ENCODE measurements around the gene MAF.

Gene MAF

DNA sequence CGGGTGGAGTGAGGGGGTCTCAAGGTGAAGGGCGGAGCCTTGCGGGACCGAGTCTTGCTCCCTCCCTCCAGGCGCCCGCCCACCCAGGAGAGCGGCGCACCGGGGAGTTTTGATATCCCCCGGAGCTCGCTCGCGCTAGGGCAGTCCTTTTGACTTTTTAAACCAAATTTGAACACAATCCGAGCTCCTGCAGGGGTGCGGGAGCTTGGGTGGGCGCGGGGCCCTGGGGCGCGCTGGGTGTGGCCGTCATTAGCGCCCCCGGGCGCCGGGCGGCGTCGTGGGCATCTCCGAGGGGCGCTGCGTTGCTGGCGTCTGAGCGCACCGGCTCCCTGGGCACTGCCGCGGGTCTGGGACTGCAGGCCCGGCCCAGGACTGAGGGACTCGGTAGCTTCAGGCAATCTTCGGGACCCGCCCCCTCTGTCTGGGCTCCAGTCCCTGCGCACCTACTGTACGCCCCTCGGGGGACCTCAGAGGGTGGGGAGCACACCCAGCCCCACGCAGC is 10.9 kb downstream of the MAF start:
- DNase-seq (ENCODE audit: low spot score), result no peak

DNA sequence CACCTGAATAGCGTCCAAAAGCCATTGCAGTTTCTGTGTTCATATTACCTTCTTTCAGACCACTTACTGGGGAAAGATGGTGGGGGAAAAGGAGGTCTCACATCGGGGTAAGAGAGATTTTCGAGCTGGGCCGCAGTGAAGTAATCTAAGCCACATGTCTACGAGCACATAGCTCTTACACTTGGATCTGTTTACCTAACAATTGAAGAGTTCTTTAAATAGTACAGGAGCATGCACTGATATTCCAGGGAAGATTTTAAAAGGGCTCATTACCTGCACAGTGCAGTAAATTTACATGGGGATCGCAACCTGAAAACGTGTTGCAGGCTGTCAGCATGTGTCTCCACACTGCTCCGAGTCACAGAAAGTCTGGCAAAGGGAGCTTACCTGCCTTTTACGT is 12.6 kb downstream of the MAF start:
- DNase-seq (ENCODE audit: low spot score), result no peak

DNA sequence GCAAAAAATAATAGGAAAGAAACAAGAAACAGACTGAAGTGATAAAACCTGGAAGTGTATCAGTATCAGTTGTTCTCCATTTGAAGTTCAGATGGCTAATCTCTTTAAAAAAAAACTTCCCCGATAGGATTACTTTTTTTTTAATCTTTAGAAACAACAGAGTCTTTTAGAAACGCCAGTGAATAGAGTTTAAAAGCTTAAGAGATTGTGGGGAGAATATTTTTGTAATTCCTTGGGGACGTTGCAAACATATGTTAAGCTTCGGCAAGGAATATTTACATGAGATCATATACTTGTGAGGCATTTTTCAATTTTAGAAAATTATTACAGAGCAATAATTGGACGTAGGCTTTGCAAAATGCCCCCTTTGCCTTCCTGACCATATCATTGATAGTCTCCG is 13.2 kb downstream of the MAF start:
- DNase-seq (ENCODE audit: low spot score), result no peak

DNA sequence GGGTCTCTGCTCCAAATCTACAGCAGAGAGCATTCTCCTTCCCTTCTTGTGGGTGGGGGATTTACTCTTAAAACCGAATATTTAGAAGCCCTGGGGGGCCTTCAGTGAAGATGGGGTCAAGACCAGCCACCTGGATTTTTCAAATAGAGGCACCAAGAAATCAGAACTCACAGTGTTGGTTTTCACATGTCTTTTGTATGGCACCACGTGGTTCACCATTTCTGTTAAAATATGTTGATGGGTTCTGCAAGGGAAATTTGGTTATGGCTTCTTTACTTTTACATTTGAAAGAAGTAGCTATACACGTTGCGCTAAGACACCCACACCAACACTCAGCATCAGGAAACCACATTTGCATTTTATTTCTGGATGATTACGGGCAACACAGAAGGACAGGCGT is 17.7 kb downstream of the MAF start:
- no peak for DNase-seq (ENCODE audit: low spot score)

DNA sequence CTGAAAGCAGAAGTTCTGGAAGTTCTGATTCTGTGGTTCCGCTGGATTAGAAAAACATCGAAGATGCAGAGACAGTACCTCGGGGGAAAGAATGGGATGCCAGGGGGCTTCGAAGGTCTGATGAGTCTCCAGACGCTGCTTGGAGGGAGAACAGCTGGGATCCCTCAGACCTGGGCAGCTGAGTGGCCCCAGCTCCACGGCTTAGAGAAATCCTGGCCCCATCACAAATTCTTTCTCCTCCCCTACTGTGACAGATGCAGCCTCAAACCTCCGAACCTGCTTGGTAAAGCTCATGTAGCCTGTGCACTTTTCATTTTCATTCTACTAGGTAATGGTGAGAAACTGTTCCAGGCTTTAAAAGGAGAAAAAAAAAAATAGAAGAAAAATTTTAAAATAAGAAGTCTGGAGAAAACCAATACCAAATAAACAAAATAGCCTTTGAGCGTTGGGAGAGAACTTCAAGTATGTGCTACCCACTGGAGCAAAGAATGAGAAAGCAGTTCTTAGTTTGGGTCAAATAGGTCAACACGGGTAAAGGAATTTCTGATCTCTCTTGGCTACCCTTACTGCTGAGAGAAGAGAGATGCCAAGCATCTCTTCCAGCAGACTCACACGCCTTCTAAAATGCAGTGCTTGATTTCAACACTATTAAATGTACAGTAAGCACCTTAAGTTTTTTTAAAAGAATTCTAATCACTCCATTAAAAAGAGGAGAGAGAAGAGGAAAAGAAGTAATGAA is 19.9 kb downstream of the MAF start:
- no peak for DNase-seq (ENCODE audit: low spot score)

DNA sequence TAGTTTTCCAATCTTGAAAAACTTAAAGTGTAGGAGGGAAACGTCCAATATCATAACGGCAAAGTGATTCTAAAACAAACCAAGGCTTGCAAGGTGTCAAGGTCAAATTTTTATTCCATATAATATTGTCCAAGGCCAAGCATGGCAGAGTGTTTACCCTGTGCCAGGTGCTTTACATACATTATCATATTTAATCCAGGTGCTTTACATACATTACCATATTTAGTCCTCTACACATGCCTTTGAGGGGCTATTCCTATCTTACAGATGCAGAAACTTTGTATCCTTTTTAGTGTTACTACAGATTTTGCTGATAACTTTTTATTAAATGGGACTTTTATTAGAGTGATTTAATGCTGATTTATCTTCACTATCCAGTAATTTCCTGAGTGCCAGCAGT is 23.9 kb downstream of the MAF start:
- DNase-seq (ENCODE audit: low spot score), result no peak

DNA sequence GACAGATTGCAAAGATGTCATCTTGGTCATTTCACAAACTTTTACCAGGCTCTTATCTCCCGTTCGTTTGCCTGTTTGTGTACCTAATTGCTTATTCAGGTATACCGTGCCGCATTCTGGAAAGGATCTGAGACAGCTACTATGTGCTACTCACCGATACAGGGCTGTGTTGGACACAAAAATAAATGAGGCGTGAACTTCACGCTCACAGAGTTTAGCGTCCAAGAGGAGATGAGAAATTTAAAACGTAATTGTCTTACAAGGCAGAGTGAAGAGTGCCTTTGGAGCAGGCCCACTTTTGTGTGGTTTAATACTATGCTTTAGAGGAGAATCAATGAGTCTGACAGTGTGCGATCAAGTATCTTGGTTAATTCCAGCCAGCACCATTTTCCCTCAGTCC is 26.7 kb downstream of the MAF start:
- no peak for DNase-seq (ENCODE audit: low spot score)

DNA sequence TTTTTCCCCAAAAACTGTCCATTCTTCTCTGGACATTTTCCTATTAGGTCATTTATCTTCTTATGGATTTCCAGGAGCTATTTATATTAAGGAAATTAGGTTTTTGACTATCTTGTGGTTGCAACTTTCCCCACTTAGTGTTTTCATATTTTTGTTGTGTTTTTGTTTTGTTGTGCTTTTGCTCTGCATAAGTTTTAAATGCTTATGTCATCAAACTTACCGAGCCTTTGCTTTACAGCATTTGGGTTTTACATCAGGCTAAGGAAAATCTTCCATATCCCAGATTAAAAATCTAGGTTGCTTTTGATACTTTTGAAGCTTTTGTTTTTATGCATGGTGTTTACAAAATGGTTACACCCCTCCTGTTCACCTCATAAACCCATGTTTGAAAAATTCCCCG is 27.5 kb downstream of the MAF start:
- DNase-seq (ENCODE audit: low spot score), result no peak

DNA sequence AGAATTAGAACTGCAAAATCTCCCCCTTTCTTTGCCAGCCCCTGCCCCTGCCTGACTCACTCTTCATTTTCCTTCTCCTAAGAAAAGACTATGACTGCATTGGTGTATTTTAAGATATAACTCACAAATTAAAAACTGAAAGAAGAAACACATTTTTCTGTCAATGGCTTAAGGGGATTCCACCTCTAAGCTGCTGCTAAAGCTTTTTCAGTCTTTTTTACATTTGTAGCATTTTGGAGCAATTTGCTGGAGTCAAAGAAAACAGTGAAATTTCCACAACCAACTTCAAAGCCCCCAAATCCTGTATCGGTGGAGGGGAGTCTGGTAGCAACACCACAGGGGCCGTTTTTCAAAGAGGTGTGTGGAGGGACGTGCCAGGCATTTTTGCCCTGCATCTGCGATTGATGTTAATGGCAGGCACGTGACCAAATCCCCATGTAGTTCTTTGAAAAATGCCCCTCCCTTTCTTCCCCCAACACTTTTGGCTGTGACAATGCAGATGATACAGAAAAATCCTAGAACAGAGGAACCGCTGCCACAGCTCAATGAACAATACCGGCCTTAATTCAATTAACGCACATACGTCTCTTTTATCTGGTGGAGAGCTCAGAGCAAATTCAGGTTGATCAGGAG is 28.5 kb downstream of the MAF start:
- DNase-seq (ENCODE audit: low spot score), result no peak

DNA sequence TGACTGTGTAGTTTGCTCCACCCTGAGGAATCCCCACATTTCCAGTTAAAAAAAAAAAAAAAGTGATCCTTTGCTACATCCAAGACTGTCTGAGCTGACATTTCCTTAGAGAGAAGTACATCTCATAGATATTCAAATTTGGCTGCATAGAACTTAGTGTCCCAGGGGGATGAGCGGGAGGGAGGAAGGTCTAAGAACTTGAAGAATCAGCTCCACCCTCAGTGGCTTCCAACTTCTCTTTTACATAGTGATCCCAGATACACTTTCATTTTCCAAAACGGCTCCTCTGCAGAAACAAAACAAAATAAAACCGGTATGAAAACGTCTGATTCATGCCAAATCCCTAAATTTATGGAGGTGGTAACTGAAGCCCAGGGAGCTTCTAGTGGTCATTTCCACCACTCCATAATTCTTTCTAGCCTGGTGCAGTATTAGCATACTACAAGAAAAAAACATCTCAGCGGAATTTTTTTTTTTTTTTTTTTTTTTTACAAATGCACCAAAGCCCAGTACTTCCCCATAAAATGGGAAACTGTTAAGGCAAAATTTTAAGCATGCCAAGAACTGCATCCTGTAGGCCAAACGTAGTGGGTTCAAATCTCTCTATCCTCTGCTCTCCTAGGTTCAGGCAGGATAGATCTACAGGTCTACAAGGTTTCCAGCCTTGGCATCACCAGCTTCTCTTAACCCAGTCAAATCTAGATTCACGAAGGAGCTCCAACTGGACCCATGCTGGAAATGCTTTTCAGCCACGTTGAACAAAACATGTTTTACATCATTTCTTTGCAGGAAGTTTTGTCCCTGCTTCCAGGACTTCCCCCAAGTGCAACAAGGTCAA is 29.3 kb downstream of the MAF start:
- no peak for DNase-seq (ENCODE audit: low spot score)

DNA sequence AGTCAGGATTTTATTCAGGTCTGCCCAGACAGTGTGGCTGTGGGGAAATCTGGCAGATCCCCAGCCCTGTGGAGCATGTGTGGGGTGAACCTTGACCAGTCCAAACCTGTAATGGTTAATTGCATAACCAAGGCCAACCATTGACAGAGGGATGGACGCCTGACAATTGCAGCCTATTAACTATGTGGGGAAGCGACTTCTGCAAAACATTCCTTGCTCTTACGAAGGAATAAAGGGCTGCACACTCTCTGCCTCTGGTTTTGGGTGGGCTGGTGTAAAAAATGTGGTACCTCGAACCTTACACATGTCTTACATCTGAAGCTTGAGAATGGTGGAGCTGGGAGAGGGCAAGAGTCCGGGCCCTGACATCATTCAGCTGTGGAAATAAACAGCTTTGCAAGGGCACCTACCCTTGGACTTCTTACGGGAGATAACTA is 35.8 kb downstream of the MAF start:
- DNase-seq (ENCODE audit: low spot score), result no peak

DNA sequence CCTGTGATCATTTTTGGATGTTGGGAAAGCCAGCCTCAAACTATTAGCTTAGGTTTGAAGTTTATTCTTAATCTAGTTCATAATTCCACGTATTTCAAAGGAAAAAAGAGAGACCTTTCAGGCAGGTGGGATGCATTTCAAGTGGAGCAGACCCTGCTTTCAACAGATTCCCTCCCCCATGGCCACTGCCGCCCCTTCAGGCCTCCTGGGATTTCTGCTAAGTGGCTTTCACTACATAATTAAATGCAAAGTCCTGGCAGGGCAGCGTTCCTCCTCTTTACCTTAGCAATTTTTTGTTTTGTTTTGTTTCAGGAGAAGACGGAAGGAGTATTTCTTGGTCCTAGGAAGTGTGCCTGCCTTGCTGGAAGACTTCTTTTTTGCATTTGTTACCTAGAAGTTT is 36.6 kb downstream of the MAF start:
- no peak for DNase-seq (ENCODE audit: low spot score)

DNA sequence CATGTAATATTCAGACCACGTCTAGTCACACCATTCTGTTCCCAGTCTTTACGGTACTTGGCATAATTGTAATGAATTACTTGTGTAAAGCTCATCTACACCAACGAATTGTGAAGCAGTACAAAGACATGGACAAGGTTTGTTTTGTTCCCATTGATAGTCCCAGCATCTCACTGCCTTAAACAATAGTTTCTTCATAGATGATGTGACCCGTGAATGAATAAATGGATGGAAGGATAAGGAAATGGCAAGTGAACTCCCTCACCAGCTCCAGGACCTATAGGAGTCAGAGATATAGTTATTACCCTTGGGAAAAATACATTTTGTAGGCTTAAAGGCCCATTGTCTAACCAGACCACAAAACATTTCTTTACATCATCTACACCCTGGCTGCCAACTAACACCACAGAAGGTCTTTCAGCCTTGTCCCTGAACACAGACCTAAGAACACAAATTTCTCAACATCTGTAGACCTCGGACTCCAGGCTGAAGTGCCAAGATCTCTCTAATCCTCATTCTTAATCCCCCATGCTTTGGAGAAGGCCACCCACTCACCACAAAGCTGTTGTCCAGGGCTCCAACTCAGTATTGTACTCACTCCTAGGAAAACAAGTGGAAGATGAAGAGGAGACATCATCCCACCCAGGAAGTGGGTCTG is 38.2 kb downstream of the MAF start:
- no peak for DNase-seq (ENCODE audit: low spot score)

DNA sequence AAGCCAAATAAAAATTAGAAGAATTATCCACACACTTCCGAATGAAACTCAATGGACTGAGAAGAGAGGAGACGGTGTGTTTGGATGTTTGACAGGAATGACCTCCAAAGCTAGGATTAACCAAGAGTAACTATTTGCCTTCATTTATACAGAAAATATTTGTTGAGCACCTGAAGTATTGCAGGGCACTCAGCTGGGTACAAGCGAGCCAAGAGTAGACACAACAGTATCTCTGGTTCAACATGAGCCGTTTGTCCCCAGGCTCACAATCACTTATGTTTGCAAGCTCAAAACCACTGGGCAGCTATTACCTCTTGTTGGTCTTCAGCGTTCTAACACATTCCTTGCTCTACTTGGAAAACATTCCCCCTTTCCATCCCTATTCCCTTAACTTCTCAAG is 38.8 kb downstream of the MAF start:
- no peak for DNase-seq (ENCODE audit: low spot score)

DNA sequence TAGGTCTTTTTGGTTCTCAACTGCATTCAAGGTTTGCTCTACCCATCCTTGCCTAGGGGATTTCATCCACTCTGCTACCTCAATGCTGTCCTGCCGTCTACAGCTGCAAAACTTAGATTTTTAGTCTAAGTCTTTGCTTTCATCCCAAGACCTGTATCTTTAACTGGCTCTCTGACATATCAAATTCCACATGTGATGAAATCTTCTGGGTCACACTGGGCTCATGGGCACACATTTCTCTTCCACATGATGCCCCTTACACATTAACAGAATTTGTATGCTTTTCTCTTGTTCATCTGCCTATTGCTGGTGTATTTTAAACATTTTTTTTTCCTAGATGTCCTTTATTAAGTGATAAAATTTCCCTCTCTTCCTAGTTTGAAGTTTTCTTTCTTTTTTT is 39.6 kb downstream of the MAF start:
- DNase-seq (ENCODE audit: low spot score), result no peak

DNA sequence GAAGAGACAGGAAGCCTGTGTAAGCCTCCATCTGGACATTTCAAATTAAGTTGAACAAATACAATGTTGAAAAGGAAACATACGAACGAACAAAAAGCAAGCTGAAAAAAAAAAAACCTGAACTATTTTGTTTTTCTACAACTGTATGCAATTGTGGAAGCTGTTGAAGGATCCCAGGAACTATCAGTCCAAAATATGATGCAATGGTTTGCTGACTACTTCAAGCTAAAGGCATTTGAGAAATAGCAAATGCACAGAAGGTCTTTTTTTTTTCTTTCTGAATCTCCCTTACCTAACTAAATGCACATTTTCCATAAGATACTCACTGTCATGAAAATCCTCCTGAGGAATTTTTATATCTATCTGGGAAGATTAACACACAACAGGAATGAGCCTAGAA is 40.2 kb downstream of the MAF start:
- DNase-seq (ENCODE audit: low spot score), result no peak

DNA sequence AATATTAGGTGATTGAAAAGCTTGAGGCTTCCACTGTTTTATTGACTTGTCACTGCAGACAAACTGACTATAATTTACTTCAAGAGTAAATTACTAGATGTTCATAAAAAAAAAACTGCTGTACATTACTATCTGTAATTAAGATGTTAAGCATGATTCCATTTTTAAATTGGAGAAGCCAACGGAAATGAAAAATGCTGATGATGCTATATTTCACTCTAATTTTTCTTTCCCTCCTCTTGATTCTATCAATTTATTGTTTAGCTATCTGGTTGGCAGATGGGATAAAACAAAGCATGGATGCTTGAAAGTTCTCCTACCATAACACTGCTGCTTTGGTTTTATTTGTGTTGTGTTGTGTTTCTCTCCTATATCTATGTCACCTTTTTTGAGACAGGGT is 41.0 kb downstream of the MAF start:
- DNase-seq (ENCODE audit: low spot score), result no peak

DNA sequence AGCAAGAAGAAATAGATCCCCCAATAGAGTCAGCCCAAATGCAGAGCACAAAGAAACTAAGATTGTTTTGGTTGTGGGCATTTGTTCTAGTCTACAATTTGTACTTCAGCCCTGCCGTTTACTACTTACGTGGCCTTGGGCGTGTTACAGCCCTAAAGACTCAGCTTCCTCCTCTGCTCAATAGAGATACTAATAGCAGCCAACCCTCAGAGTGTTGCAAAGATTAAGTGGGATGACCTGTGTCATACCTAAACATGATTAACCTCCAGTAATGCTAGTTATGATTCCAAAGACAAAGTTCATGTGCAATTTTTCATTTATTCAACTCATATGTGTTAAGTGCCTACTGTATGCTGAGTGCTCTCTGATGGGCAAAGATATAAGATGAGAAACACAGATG is 43.1 kb downstream of the MAF start:
- no peak for DNase-seq (ENCODE audit: low spot score)

DNA sequence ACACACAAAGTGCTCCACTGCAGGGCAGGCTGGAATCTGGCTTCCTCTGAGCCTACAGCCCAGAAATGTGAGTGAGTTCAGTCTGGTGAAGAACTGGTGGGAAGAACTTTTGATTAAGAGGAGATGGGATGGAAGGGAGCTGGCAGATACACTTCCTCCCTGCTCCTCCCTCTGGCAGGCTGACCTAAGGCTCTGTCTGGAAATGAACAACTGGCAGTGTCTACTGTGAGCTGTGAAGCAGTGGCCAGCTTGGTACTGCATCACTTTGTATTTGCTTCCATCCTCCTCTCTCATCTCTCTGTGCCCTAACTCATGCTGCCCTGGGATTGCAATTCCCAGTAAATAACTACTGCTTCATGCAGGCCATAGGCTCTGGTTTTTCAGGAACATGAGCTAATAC is 45.6 kb downstream of the MAF start:
- DNase-seq (ENCODE audit: low spot score), result no peak

DNA sequence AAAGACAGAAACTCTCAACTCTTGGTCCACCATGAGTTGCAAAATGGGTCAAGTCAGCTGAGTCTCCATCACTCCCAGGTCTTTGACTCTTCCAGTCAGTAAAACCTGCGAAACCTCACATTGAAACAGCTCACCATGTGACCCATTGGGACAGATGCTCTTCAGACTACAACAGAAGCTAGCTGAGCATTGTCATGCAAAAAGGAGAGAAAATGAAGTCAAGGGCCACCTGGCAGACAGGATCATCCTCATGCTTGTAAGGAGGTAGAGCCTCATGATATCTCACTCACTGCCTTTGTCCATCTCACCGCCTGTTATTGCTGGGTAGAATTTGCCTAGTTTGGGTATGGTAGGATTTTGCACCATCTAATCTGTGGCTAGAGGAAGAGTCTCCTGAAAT is 50.2 kb downstream of the MAF start:
- DNase-seq (ENCODE audit: low spot score), result no peak

DNA sequence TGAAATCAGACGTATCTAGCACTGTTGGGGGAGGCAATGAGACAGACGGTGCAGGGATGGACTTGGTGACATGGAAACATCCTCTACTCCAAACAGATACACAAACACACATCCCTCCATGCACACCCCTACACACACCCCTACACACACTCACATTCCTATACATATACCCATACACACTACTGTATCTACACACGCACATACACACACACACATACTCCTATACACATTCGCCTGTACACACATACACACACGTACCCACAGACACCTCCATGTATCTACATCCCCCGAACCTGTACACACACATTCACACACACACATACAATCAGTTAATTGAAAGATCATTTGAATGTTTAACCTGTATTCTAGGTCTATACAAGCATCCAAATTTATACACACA is 53.5 kb downstream of the MAF start:
- no peak for DNase-seq (ENCODE audit: low spot score)

All from left forelimb (tissue), 1 donor.